ENCODE measurements around the gene SAMD10. TPM values are rescaled to one million over a fixed set of nuclear protein-coding genes. Genes with fewer than 3 reads are reported as not detected.

The SAMD10 gene
- total and polyA plus RNA-seq, 2 experiments from 2014 or later: 1.6 to 11.0 TPM

- TF ChIP-seq, protein P1, sequence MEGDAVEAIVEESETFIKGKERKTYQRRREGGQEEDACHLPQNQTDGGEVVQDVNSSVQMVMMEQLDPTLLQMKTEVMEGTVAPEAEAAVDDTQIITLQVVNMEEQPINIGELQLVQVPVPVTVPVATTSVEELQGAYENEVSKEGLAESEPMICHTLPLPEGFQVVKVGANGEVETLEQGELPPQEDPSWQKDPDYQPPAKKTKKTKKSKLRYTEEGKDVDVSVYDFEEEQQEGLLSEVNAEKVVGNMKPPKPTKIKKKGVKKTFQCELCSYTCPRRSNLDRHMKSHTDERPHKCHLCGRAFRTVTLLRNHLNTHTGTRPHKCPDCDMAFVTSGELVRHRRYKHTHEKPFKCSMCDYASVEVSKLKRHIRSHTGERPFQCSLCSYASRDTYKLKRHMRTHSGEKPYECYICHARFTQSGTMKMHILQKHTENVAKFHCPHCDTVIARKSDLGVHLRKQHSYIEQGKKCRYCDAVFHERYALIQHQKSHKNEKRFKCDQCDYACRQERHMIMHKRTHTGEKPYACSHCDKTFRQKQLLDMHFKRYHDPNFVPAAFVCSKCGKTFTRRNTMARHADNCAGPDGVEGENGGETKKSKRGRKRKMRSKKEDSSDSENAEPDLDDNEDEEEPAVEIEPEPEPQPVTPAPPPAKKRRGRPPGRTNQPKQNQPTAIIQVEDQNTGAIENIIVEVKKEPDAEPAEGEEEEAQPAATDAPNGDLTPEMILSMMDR (IDR thresholded peaks at IDR 0.05; ENCODE audit: poor library complexity): no peak
- TF ChIP-seq EZH2 (IDR thresholded peaks at IDR 0.05; ENCODE audit: borderline replicate concordance): no peak
- no peak for TF ChIP-seq EZH2phosphoT487 (IDR thresholded peaks at IDR 0.05; ENCODE audit: low read depth, severe bottlenecking, unreplicated experiment)
- 93% methylated on average over 22 of the region's 39 CpGs for WGBS (ENCODE audit: low lambda C conversion rate, missing lambda C conversion rate)
- Histone ChIP-seq H3K9me3 (ENCODE audit: low read depth) (no peaks in the 10 kb centered on the region), H3K4me1 (ENCODE audit: insufficient read depth) (no peaks in the 10 kb centered on the region), H3K79me2 (peaks cover 29% of the 10 kb centered on the region), H4K20me1 (ENCODE audit: insufficient read depth, poor library complexity, severe bottlenecking) (peaks cover 29% of the 10 kb centered on the region), H3K4me3 (no peak overlapping the region), H3K9me2 (replicated peaks; ENCODE audit: insufficient read depth) (no peaks in the 10 kb centered on the region), H3K36me3 (replicated peaks; ENCODE audit: insufficient read depth, low read depth) (no peaks in the 10 kb centered on the region), H3K4me2 (no peak overlapping the region), H3K27me3 (no peaks in the 10 kb centered on the region), H3K27ac (no peak overlapping the region), H2AFZ (no peak overlapping the region)
- DNase-seq (ENCODE audit: low spot score): no peak
These were observed 38.0 kb downstream of the SAMD10 start for GRCh38 chr20:63941282-63942081.

GRCh38 chr20:63940472-63941266 lies 38.8 kb downstream of the SAMD10 start:
- H3K4me1 ChIP-seq (ENCODE audit: insufficient read depth): no peaks in the 10 kb centered on the region
- no peaks in the 10 kb centered on the region for H3K9me3 ChIP-seq (ENCODE audit: low read depth)
- H3K79me2 ChIP-seq: peaks cover 20% of the 10 kb centered on the region
- TF ChIP-seq, protein P1 (IDR thresholded peaks at IDR 0.05; ENCODE audit: poor library complexity): no peak
- TF ChIP-seq EZH2phosphoT487 (IDR thresholded peaks at IDR 0.05; ENCODE audit: low read depth, severe bottlenecking, unreplicated experiment) (no peak), EZH2 (IDR thresholded peaks at IDR 0.05; ENCODE audit: borderline replicate concordance) (no peak)
- peaks cover 21% of the 10 kb centered on the region for H4K20me1 ChIP-seq (ENCODE audit: insufficient read depth, poor library complexity, severe bottlenecking)
- no peak overlapping the region for H3K4me2 ChIP-seq
- no peak overlapping the region for H3K27ac ChIP-seq
- DNase-seq (ENCODE audit: low spot score): no peak
- H3K4me3 ChIP-seq: no peak overlapping the region
- no peaks in the 10 kb centered on the region for H3K27me3 ChIP-seq
- no peaks in the 10 kb centered on the region for H3K36me3 ChIP-seq (replicated peaks; ENCODE audit: insufficient read depth, low read depth)
- 97% methylated on average over 35 of the region's 58 CpGs for WGBS (ENCODE audit: low lambda C conversion rate, missing lambda C conversion rate)
- no peaks in the 10 kb centered on the region for H3K9me2 ChIP-seq (replicated peaks; ENCODE audit: insufficient read depth)
- H2AFZ ChIP-seq: no peak overlapping the region

GRCh38 chr20:63940071-63940471 lies 39.4 kb downstream of the SAMD10 start:
- 99% methylated on average over 14 of the region's 23 CpGs for WGBS (ENCODE audit: low lambda C conversion rate, missing lambda C conversion rate)
- Histone ChIP-seq H3K4me1 (ENCODE audit: insufficient read depth) (no peaks in the 10 kb centered on the region), H3K9me2 (replicated peaks; ENCODE audit: insufficient read depth) (no peaks in the 10 kb centered on the region), H3K36me3 (replicated peaks; ENCODE audit: insufficient read depth, low read depth) (no peaks in the 10 kb centered on the region), H3K4me2 (no peak overlapping the region), H3K79me2 (peaks cover 14% of the 10 kb centered on the region), H3K4me3 (no peak overlapping the region), H2AFZ (no peak overlapping the region), H3K27ac (no peak overlapping the region), H3K9me3 (ENCODE audit: low read depth) (no peaks in the 10 kb centered on the region), H4K20me1 (ENCODE audit: insufficient read depth, poor library complexity, severe bottlenecking) (peaks cover 16% of the 10 kb centered on the region), H3K27me3 (no peaks in the 10 kb centered on the region)
- DNase-seq (ENCODE audit: low spot score): no peak
- TF ChIP-seq EZH2phosphoT487 (IDR thresholded peaks at IDR 0.05; ENCODE audit: low read depth, severe bottlenecking, unreplicated experiment): no peak
- TF ChIP-seq EZH2 (IDR thresholded peaks at IDR 0.05; ENCODE audit: borderline replicate concordance): no peak
- TF ChIP-seq, protein P1 (IDR thresholded peaks at IDR 0.05; ENCODE audit: poor library complexity): no peak

All from hepatocyte (in vitro differentiated cells).